Spleen (tissue), 11 donors: ENCODE measurements around the gene HLCS. TPM values are rescaled to one million over a fixed set of nuclear protein-coding genes. Genes with fewer than 3 reads are reported as not detected.

Experiments used
- DNase-seq: peaks from one replicate; pipeline ENCODE4 v3.0.0-alpha.2; 2020
- H3K27ac ChIP-seq, 8 donors: fragments of 200-600 bp; sonication (generic) in 7 of 8; 1 replicate in 4 of 8; 2 replicates in 4 of 8; pipeline versions ENCODE4 v1.5.0 to v1.8.0; 2016 to 2021; ENCODE audit warnings: inconsistent platforms in 4 of 8, mild to moderate bottlenecking in 4 of 8, moderate library complexity in 1 of 8
- H3K27me3 ChIP-seq, 7 donors: fragments of 200-600 bp; sonication (generic) in 6 of 7; replicated peaks in 1 of 7; 1 replicate in 4 of 7; 2 replicates in 3 of 7; pipeline versions ENCODE4 v1.5.0 to v1.8.0; 2016 to 2021; ENCODE audit warnings: inconsistent platforms in 3 of 7, mild to moderate bottlenecking in 1 of 7
- H3K36me3 ChIP-seq, 6 donors: fragments of 200-600 bp; sonication (generic) in 5 of 6; 1 replicate in 4 of 6; 2 replicates in 2 of 6; pipeline versions ENCODE4 v1.5.0 to v1.8.0; 2016 to 2021; ENCODE audit warnings: inconsistent platforms in 2 of 6
- H3K4me1 ChIP-seq, 6 donors: fragments of 200-600 bp; sonication (generic) in 5 of 6; 1 replicate in 3 of 6; 2 replicates in 3 of 6; pipeline versions ENCODE4 v1.5.0 to v1.8.0; 2016 to 2021; ENCODE audit warnings: inconsistent platforms in 3 of 6
- H3K4me3 ChIP-seq, 8 donors: fragments of 200-600 bp; sonication (generic) in 7 of 8; 1 replicate in 4 of 8; 2 replicates in 4 of 8; pipeline versions ENCODE4 v1.5.0 to v1.8.0; 2016 to 2021; ENCODE audit warnings: inconsistent platforms in 4 of 8, mild to moderate bottlenecking in 4 of 8, moderate library complexity in 2 of 8
- H3K9me3 ChIP-seq, 8 donors: fragments of 200-600 bp; sonication (generic) in 7 of 8; 1 replicate in 4 of 8; 2 replicates in 4 of 8; pipeline versions ENCODE4 v1.5.0 to v1.8.0; 2016 to 2021; ENCODE audit warnings: inconsistent platforms in 4 of 8
- CTCF ChIP-seq, 11 experiments: fragments of 200-600 bp in 7 of 11; fragments of 450-650 bp in 4 of 11; sonication (generic) in 4 of 11; IDR thresholded peaks in 8 of 11; conservative IDR thresholded peaks in 3 of 11; 1 replicate in 7 of 11; 2 replicates in 4 of 11; pipeline versions ENCODE4 v1.4.0 to v1.8.0; 2016 to 2021; ENCODE audit warnings: antibody characterized with exemption in 11 of 11, inconsistent platforms in 4 of 11, mild to moderate bottlenecking in 1 of 11
- POLR2A ChIP-seq, 3 donors: fragments of 450-650 bp; IDR thresholded peaks; one replicate each; pipeline ENCODE4 v1.5.1; 2017; ENCODE audit warnings: antibody characterized with exemption in 3 of 3, mild to moderate bottlenecking in 1 of 3
- POLR2AphosphoS5 ChIP-seq, 3 donors: sonication (generic); formaldehyde crosslinking; IDR thresholded peaks; one replicate each; pipeline ENCODE4 v1.5.1; 2017; ENCODE audit warnings: antibody characterized with exemption in 3 of 3
- WGBS, 5 donors: extraction: QIAGEN DNeasy Blood & Tissue Kit in 3 of 5; methylation state at CpG; one replicate each; pipeline versions ENCODE4 v1.1.5 to v1.1.7; 2013 to 2018; 5-methylcytosine and 5-hydroxymethylcytosine counted together
- intact Hi-C: fragments of 100-400 bp; cut with DNase I; formaldehyde crosslinking; loops from one replicate; pipeline ENCODE4 v1.15.0; 2023; ENCODE audit warnings: low total_unique reads
- polyA plus RNA-seq, 3 donors: library from polyadenylated mRNA; stranded (reverse); fragments of 200-250 nt; gene quantifications; one replicate each; pipeline ENCODE4 v1.2.1, GENCODE V29; 2013
- total RNA-seq, 7 donors: library from RNA; depleted of rRNA in 3 of 7; stranded (reverse); fragments of >200 nt in 3 of 7; fragmentation: NEBNext Ultra II Directional in 4 of 7; extraction: Animal tissue kit (Norgen Biotek cat#: 25700) in 4 of 7; gene quantifications; one replicate each; pipeline versions ENCODE4 v1.1.0 to v1.2.1, GENCODE V29; 2016 to 2021
- donor health status: healthy with polysubstance abuse.
- donor health status: DM: no; HTN: no; CAD: no; lungs with moderate emphysema.
- donor health status: DM: no; HTN: no; CAD: no.
- donor health status: Bipolar disorder and iron deficiency.
- donor health status: healthy.
- donor health status: DM: no; HTN: no; CAD: no.
- donor health status: DM: yes; HTN: yes; CAD: no.

HLCS gene
- total and polyA plus RNA-seq, 10 donors, result 1.7 to 22.8 (median 16.3) TPM

DNA sequence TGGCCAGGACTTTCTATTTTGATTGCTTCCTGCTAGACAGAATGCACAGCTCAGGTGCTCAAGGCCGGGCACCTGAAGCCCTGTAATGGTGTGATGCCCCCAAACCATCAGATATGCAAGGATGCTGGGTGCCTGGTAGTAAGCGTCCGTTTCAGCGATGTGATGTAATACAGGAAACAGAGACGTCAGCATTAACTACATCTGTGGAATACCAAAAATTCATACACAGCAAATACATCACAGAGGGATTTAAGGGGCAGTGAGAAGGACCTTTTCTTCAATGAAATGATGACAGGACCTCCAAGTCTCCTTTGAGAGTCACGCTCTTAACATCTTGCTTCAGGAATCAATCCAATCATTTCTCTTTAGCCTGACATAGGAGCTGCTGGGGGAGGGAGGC lies 203.2 kb downstream of the HLCS start:
- H3K9me3 ChIP-seq, result no peaks in the 10 kb centered on the region
- no peak overlapping the region for H3K27ac ChIP-seq
- peaks cover 0 to 38% (median 0%) of the 10 kb centered on the region in 6 donors for H3K36me3 ChIP-seq
- TF ChIP-seq CTCF (IDR thresholded peaks at IDR 0.05 in 8 of 11, conservative IDR thresholded peaks at IDR 0.05 in 3 of 11), result no peak
- TF ChIP-seq POLR2AphosphoS5 (IDR thresholded peaks at IDR 0.05), result no peak
- TF ChIP-seq POLR2A (IDR thresholded peaks at IDR 0.05), result no peak
- WGBS, 5 donors, result 70 to 83% (median 79%) methylated on average over 6 of the region's 6 CpGs
- intact Hi-C loops, result no loop called here
- no peak for DNase-seq
- H3K4me3 ChIP-seq, result no peak overlapping the region
- no peaks in the 10 kb centered on the region for H3K27me3 ChIP-seq
- H3K4me1 ChIP-seq, result no peaks in the 10 kb centered on the region

DNA sequence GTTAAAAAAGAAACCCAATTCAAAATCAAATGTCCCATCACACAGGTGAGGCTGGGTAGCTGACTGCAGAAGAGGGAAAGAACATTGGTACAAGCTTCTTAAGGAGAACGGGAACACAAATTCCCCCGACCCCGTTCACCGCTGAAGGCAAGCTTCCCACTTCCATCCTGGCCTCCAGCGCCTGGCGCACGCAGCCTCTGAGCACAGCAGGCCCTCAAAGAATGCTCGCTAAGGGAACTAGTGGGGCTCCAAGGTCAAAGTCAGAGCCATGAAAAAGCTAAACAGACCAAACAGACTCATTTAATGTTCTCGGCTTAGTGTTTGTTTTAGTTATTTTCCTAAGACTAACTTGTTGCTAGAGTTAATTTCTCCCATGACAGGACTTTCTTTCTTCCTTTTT lies 203.8 kb downstream of the HLCS start:
- no peak for DNase-seq
- WGBS, 5 donors, result 90 to 93% (median 91%) methylated on average over 9 of the region's 9 CpGs
- no peak for TF ChIP-seq POLR2A (IDR thresholded peaks at IDR 0.05)
- no peak for TF ChIP-seq CTCF (IDR thresholded peaks at IDR 0.05 in 8 of 11, conservative IDR thresholded peaks at IDR 0.05 in 3 of 11)
- TF ChIP-seq POLR2AphosphoS5 (IDR thresholded peaks at IDR 0.05), result no peak
- Histone ChIP-seq H3K4me1 (no peaks in the 10 kb centered on the region), H3K27me3 (no peaks in the 10 kb centered on the region), H3K27ac (no peak overlapping the region), H3K36me3 (peaks cover 0 to 38% (median 0%) of the 10 kb centered on the region in 6 donors), H3K4me3 (no peak overlapping the region), H3K9me3 (no peaks in the 10 kb centered on the region)
- intact Hi-C loops, result no loop called here

- intact Hi-C loops, result no loop called here
- no peak overlapping the region for H3K4me3 ChIP-seq
- WGBS, 5 donors, result 82 to 92% (median 90%) methylated on average over 11 of the region's 11 CpGs
- H3K27ac ChIP-seq, result no peak overlapping the region
- H3K27me3 ChIP-seq, result no peaks in the 10 kb centered on the region
- DNase-seq, result no peak
- no peak for TF ChIP-seq CTCF (IDR thresholded peaks at IDR 0.05 in 8 of 11, conservative IDR thresholded peaks at IDR 0.05 in 3 of 11)
- no peak for TF ChIP-seq POLR2A (IDR thresholded peaks at IDR 0.05)
- no peak for TF ChIP-seq POLR2AphosphoS5 (IDR thresholded peaks at IDR 0.05)
- H3K36me3 ChIP-seq, result peaks cover 0 to 38% (median 0%) of the 10 kb centered on the region in 6 donors
- no peaks in the 10 kb centered on the region for H3K4me1 ChIP-seq
- no peaks in the 10 kb centered on the region for H3K9me3 ChIP-seq
Observed at GRCh38 chr21:36761685-36762084, 204.8 kb downstream of the HLCS start.

DNA sequence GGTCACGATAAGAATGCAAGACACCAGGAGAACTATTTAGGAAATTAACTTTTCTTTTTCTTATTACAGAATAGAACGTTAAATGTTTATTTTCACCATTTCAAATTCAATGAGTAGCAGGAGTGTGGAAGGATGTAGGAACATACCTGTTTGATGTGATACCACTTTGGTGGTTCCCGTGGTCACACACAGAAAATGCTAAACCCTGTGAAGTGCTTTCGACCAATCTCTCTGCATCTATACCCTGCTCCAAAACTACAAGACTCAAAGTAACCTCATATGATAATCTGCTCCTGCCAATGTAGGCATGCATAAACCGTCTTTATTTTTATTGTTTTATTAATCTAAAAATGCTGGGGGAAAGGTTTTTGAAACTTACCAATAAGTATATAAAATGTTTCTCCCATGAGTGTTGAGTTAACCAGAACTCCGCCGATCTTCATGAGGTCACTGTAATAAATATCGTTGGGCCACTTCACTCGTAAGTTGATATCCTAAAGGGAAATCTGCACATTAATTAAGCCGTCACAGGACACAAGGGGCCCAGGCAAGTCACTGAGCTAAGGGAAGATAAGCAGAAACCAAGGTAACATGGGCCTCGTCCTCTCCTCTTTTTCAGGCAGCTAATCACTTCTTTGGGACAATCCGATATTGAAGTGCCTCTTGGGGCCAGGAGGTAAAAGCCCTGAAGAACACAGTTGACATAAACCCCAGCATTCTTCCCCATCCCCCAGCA lies 207.0 kb downstream of the HLCS start:
- no peak overlapping the region for H3K27ac ChIP-seq
- TF ChIP-seq POLR2AphosphoS5 (IDR thresholded peaks at IDR 0.05) (no peak), POLR2A (IDR thresholded peaks at IDR 0.05) (no peak), CTCF (IDR thresholded peaks at IDR 0.05 in 8 of 11, conservative IDR thresholded peaks at IDR 0.05 in 3 of 11) (no peak)
- H3K4me1 ChIP-seq, result no peaks in the 10 kb centered on the region
- H3K9me3 ChIP-seq, result no peaks in the 10 kb centered on the region
- intact Hi-C loops, result no loop called here
- no peak for DNase-seq
- no peak overlapping the region for H3K4me3 ChIP-seq
- H3K27me3 ChIP-seq, result no peaks in the 10 kb centered on the region
- peaks cover 0 to 38% (median 0%) of the 10 kb centered on the region in 6 donors for H3K36me3 ChIP-seq
- 75 to 86% (median 81%) methylated on average over 12 of the region's 12 CpGs for WGBS, 5 donors
